ENCODE measurements around the gene GSG1L.
A peak's percentile ranks its signal among the peaks of the same experiment; 100 is the strongest.
"Not testable (repeated sequence)": the region's sequence is repeated elsewhere in the genome, so short reads cannot be mapped to it uniquely, and the experiment has no call there.

The GSG1L gene

DNA sequence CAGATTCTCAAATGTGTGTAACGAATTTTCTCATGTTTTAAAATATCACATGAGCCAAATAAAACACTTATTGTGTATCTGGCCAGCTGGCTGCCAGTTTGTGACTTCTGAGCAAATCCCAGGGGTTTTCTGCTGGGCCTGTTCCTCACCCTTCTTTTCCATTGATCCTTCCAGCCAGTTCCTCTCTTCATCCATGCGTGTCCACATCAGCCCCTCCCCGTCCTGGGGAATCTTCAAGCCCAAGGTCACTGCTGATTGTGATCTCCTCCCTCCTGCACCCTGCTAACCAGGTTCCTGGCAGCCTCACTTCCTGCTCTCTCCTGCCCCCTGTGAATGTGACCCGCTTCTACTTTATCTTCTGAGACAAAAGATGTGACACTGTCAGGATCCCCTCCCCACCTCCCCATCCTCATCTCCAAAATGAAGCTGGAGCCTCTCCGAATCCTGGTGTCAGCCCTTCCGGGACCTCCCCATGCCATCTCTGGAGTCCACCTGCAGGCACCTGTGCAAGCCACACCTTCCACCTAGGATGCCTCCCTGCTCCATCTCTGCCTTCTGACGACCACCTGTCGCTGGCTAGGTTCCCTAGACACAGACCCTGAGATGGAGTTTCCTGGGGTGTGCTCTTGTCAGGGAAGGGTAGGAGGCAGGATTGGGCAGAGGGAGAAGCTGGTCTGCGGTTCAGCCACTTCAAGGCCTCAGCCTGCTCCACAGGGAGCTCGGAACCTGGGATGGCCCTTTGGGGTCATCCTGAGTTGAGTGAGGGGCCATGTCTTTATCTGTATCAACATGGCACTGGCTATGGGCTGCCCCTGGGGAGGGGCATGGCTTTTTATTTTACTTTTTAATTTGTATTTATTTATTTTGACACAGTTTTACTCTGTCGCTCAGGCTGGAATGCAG, 308.5 kb downstream of the GSG1L start:
- Mint-ChIP-seq H3K27me3 (no peaks in the 10 kb centered on the region), H3K36me3 (peaks cover 9% of the 10 kb centered on the region), H3K4me1 (no peaks in the 10 kb centered on the region), H3K4me3 (no peak overlapping the region), H3K9me3 (no peaks in the 10 kb centered on the region), H3K27ac (no peak overlapping the region)

- H3K4me3 Mint-ChIP-seq, result no peak overlapping the region
- no peaks in the 10 kb centered on the region for H3K27me3 Mint-ChIP-seq
- H3K4me1 Mint-ChIP-seq, result peaks cover 5% of the 10 kb centered on the region
- no peak overlapping the region for H3K27ac Mint-ChIP-seq
- no peaks in the 10 kb centered on the region for H3K9me3 Mint-ChIP-seq
- peaks cover 9% of the 10 kb centered on the region for H3K36me3 Mint-ChIP-seq
These were observed 310.0 kb downstream of the GSG1L start for GRCh38 chr16:27753563-27753962.

GRCh38 chr16:27752241-27752640, 311.3 kb downstream of the GSG1L start:
- no peak overlapping the region for H3K4me3 Mint-ChIP-seq

DNA sequence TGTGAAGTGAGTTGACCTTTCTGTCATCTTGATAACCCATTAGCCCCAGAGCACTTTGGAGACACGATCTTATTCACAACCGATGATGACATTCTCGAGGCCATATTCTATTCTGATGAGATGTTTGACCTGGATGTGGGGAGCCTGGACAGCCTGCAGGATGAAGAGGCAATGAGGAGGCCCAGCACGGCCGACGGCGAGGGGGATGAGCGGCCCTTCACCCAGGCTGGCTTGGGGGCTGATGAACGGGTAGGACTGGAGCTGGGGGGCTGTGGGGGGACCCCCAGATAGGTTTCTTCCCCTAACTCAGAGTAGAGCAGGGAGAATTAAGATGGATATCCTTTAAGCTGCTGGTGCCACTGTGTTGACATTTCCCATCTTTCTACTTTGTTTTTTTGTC, 311.8 kb downstream of the GSG1L start:
- peaks cover 7% of the 10 kb centered on the region for H3K36me3 Mint-ChIP-seq
- H3K4me3 Mint-ChIP-seq, result no peak overlapping the region
- H3K4me1 Mint-ChIP-seq, result peaks cover 9% of the 10 kb centered on the region
- H3K27me3 Mint-ChIP-seq, result no peaks in the 10 kb centered on the region
- no peak overlapping the region for H3K27ac Mint-ChIP-seq
- H3K9me3 Mint-ChIP-seq, result no peaks in the 10 kb centered on the region

More at GRCh38 chr16:27752241-27752640, 311.3 kb downstream of the GSG1L start:
- H3K36me3 Mint-ChIP-seq, result peaks cover 9% of the 10 kb centered on the region
- H3K4me1 Mint-ChIP-seq, result peaks cover 9% of the 10 kb centered on the region
- no peaks in the 10 kb centered on the region for H3K27me3 Mint-ChIP-seq
- no peak overlapping the region for H3K27ac Mint-ChIP-seq
- H3K9me3 Mint-ChIP-seq, result no peaks in the 10 kb centered on the region

DNA sequence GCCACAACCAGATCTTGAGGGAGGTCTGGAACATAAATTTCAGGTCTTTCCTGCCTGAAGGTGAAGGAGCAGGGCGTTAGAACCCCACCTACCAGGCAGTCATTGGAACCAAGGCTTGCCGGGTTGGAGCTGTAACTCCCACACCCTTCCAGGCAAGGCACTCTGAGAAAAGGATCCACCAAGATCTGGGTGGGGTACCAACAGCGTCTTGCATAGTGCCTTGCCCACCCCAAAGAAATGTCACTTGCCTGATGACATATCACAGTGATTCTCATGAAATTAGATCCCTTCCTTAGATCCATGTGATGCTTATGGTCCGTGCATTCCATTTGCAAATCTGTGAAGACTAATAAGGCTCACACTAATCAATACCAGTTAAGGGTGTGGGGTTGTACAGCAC, 312.3 kb downstream of the GSG1L start:
- H3K36me3 Mint-ChIP-seq, result peaks cover 7% of the 10 kb centered on the region
- no peaks in the 10 kb centered on the region for H3K27me3 Mint-ChIP-seq
- no peaks in the 10 kb centered on the region for H3K9me3 Mint-ChIP-seq
- H3K27ac Mint-ChIP-seq, result no peak overlapping the region
- H3K4me3 Mint-ChIP-seq, result no peak overlapping the region
- H3K4me1 Mint-ChIP-seq, result peaks cover 9% of the 10 kb centered on the region

DNA sequence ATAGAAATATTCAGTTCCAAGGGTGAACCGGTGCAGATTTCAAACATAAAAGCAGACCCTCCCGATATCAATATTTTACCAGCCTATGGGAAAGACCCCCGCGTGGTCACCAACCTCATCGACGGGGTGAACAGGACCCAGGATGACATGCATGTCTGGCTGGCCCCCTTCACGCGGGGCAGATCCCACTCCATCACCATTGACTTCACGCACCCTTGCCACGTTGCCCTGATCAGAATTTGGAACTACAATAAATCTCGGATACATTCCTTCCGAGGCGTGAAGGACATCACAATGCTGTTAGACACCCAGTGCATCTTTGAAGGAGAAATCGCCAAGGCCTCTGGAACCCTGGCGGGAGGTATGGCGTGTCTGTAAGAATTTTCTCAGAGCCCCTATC, 313.6 kb downstream of the GSG1L start:
- H3K9me3 Mint-ChIP-seq, result no peaks in the 10 kb centered on the region
- no peaks in the 10 kb centered on the region for H3K27me3 Mint-ChIP-seq
- H3K4me1 Mint-ChIP-seq, result peaks cover 9% of the 10 kb centered on the region
- no peak overlapping the region for H3K27ac Mint-ChIP-seq
- H3K4me3 Mint-ChIP-seq, result no peak overlapping the region
- H3K36me3 Mint-ChIP-seq, result peaks cover 4% of the 10 kb centered on the region

- peaks cover 2% of the 10 kb centered on the region for H3K36me3 Mint-ChIP-seq
- no peak overlapping the region for H3K4me3 Mint-ChIP-seq
- no peak overlapping the region for H3K27ac Mint-ChIP-seq
- H3K9me3 Mint-ChIP-seq, result no peaks in the 10 kb centered on the region
- H3K4me1 Mint-ChIP-seq, result peaks cover 9% of the 10 kb centered on the region
- H3K27me3 Mint-ChIP-seq, result no peaks in the 10 kb centered on the region
These were observed 314.0 kb downstream of the GSG1L start for GRCh38 chr16:27749547-27749875.

DNA sequence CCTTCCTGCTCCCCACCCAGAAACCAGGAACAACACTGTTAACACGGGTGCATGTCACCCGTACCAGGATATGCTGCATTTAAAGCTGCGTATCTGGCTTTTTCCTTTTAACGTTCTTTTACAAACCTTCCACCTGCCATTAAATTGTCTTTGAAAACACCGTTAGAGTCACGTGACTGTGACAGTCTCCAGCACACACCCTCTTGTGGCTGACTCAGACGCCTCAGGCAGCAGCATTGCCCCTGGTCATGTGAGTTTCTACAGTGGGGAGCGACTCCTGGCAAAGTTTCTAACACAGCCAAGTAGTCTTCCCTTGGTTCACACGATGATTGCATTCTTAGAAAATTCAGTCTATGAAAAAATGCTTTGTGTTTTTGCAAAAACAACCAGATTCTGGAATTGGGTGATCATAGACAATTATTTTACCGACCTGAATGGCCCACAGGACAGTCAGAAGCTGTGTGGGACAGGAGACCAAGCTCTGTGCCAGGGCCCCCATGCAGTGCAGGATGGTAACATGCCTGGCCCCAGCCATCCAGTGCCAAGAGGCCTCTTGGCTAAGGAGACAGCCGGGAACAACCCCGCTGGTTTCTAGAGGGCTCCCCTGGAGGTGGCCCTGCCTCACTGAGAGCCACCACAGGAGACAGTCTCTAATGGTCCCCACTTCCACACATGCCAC, 314.5 kb downstream of the GSG1L start:
- peak overlapping the region; percentile 27 for H3K4me3 Mint-ChIP-seq
- H3K36me3 Mint-ChIP-seq, result peaks cover 2% of the 10 kb centered on the region
- peaks cover 9% of the 10 kb centered on the region for H3K4me1 Mint-ChIP-seq
- H3K27ac Mint-ChIP-seq, result no peak overlapping the region
- H3K27me3 Mint-ChIP-seq, result no peaks in the 10 kb centered on the region
- no peaks in the 10 kb centered on the region for H3K9me3 Mint-ChIP-seq

GRCh38 chr16:27747946-27748345, 315.6 kb downstream of the GSG1L start:
- Mint-ChIP-seq H3K9me3 (no peaks in the 10 kb centered on the region), H3K27ac (no peak overlapping the region), H3K36me3 (peaks cover 4% of the 10 kb centered on the region), H3K4me1 (peaks cover 9% of the 10 kb centered on the region), H3K4me3 (no peak overlapping the region), H3K27me3 (no peaks in the 10 kb centered on the region)

DNA sequence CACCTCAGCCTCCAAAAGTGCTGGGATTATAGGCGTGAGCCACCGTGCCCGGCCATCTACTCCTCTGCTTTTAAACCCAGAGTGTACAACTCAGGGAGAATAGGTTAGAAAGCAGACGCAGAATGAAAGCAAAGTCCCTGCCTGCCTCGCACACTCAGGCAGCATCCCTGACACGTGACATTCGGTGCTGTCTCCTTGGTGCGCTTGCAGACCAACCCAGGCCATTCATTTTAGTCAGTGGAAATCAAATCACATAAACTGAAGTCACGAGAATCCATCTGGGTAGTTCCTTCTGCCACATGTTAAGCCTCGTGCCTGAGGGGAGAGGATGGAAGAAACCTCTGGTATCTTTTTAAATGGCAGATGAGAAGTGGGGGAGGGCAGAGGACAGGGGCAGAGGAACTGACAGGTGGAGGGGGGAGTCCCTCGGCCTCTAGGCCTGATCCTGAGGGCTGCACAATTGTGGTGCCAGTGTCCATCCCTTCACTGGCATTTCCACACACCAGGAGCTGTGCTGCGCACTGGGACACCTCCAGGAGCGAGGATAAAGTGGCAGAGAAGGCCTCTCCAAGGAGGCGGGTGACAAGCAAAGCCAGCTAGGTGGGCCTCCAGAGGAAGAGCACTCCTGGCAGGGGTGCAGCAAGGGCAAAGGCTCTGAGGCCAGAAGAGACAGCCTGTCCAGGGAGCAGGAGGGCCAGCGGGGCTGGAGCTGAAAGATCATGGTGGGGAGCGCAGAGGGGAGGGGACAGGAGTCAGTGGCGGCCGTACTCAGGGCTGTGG, 317.2 kb downstream of the GSG1L start:
- H3K27me3 Mint-ChIP-seq, result no peaks in the 10 kb centered on the region

GRCh38 chr16:27745348-27745747, 318.2 kb downstream of the GSG1L start:
- Mint-ChIP-seq H3K9me3 (no peaks in the 10 kb centered on the region), H3K36me3 (peaks cover 7% of the 10 kb centered on the region), H3K27me3 (no peaks in the 10 kb centered on the region), H3K4me1 (peaks cover 9% of the 10 kb centered on the region), H3K4me3 (no peak overlapping the region), H3K27ac (no peak overlapping the region)

More for the DNA sequence above, 317.2 kb downstream of the GSG1L start:
- Mint-ChIP-seq H3K4me3 (no peak overlapping the region), H3K4me1 (peaks cover 9% of the 10 kb centered on the region), H3K9me3 (no peaks in the 10 kb centered on the region), H3K36me3 (peaks cover 7% of the 10 kb centered on the region), H3K27ac (no peak overlapping the region)

DNA sequence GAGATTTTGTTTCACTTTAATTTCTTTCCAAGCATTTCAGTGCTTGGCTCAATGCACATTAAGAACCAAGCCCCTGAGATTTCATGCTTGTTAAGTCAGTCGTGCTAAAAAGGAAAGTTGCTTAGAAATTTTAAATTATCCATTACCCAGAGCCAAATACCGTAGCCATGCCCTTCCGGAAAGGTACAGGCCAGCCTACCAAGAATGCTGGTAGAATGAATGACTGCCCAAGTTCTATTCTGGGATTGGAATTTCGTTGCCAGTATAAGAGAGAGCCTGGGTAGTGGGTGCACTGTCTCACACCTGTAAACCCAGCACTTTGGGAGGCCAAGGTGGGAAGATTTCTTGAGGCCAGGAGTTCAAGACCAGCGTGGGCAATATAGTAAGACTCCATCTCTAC, 319.6 kb downstream of the GSG1L start:
- H3K9me3 Mint-ChIP-seq, result no peaks in the 10 kb centered on the region
- no peak overlapping the region for H3K4me3 Mint-ChIP-seq
- H3K4me1 Mint-ChIP-seq, result peaks cover 7% of the 10 kb centered on the region
- H3K27ac Mint-ChIP-seq, result no peak overlapping the region
- peaks cover 15% of the 10 kb centered on the region for H3K36me3 Mint-ChIP-seq
- H3K27me3 Mint-ChIP-seq, result no peaks in the 10 kb centered on the region

GRCh38 chr16:27743001-27743400, 320.5 kb downstream of the GSG1L start:
- H3K27me3 Mint-ChIP-seq, H3K4me1 Mint-ChIP-seq, H3K27ac Mint-ChIP-seq, H3K4me3 Mint-ChIP-seq, H3K9me3 Mint-ChIP-seq: not testable (repeated sequence)
- H3K36me3 Mint-ChIP-seq, result peaks cover 18% of the 10 kb centered on the region

GRCh38 chr16:27742333-27742732, 321.2 kb downstream of the GSG1L start:
- H3K27ac Mint-ChIP-seq, result no peak overlapping the region
- H3K36me3 Mint-ChIP-seq, result peaks cover 17% of the 10 kb centered on the region
- no peak overlapping the region for H3K4me3 Mint-ChIP-seq
- no peaks in the 10 kb centered on the region for H3K9me3 Mint-ChIP-seq
- no peaks in the 10 kb centered on the region for H3K27me3 Mint-ChIP-seq
- no peaks in the 10 kb centered on the region for H3K4me1 Mint-ChIP-seq

GRCh38 chr16:27740496-27741201, 322.9 kb downstream of the GSG1L start:
- Mint-ChIP-seq H3K4me3 (no peak overlapping the region), H3K36me3 (peaks cover 21% of the 10 kb centered on the region), H3K27ac (no peak overlapping the region), H3K9me3 (no peaks in the 10 kb centered on the region), H3K4me1 (no peaks in the 10 kb centered on the region), H3K27me3 (no peaks in the 10 kb centered on the region)
